ENCODE data around the gene MAML3.

The MAML3 gene

DNA sequence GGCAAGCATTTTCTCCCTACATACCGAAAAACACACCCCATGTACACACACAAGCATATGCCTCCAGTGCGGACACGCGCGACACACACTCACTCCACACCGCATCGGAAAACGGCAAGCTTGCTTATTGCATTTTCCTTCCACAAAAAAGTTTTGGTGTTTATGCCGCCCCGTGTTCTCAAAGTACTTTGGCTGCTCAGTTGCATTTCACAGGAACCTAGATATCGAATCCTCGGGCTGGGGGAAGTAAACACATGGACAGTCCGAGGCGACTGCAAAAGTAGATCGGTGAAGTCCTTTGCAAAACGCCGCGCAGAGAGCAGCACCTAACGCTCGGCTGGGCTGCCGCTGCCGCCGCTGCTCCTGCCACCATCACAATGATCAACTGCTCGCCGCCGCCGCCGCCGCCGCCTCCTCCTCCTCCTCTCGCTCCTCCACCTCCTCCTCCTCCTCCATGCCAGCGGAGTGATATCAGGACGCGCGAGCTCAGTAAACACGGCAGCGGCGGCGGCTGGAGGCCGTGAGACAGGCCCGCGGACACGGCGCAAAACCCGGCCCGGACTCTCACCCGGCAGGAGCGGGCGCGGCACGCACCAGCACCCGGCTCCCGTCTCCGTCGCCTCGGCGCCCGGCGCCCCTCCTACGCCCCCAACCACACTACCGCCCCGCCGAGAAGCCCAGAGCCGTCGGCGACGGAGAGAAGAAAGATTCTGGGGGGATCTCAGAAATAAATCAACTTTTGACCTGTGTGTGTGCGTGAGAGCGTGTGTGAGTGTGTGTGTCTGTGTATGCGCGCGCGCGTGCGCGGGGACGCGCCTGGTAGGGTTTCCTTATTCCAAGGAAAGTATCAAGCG, at the start of gene MAML3:
TSS of gene MAML3 (minus strand) at position 467 of the 854 bp plus-strand sequence. CDS start 857 bp downstream, outside the sequence.
- DNase-seq = peak; percentile 84 to 88

DNA sequence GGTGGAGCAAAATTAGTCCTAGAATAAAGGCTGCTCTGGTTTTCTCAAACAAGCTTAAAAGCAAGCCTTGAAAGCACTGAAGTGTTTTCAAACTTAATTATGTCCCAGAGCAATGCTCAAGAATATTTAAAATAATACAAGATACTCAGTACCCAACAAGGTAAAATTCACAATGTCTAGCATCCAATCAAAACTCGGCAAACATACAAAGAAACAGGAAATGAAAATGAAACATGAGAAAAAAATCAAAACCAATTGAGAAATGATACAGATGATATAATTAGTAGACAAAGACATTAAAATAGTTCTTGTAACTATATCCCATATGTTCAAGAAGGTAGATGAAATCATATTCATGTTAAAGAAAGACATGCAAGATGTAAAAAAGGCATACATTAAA, 45.0 kb upstream of the MAML3 start:
- no peak for DNase-seq

DNA sequence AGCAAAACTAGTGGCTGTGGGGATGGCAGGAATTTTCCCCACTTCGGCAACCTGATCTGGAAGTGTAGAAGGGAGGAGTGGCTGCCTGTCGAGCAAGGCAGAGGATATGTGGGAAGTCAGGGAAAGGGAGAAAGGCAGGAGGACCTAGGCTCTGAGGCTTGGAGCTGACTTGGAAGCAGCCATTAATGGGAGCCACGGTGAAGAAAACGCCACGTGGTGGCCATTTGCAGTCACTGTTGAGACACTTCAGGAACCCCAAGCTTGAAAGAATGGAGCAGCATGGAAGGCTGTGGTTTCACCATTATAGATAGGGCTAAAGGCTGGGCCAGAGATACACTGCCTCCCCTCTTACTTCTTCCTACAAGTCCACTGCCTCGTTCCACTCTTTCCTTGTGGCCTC, 41.8 kb upstream of the MAML3 start:
- DNase-seq = no peak

DNA sequence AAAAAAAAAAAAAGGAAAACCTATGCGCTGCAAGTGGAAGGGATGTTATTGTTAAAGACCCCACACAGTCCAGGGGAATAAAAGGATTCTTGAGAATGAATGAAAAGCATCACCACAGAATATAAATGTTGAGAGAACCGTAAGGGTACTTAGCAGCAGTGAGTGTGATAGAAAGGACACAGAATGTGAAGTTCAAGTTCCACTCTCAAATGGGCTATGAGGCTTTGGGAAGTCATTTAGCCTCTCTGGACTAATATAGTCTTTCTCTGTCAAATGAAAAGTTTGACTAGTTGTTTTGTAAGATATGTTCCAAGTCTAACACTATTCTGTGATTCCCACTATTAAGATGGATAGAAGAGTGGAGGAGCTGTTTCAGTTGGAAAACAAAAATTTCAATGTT, 35.8 kb upstream of the MAML3 start:
- no peak for DNase-seq

DNA sequence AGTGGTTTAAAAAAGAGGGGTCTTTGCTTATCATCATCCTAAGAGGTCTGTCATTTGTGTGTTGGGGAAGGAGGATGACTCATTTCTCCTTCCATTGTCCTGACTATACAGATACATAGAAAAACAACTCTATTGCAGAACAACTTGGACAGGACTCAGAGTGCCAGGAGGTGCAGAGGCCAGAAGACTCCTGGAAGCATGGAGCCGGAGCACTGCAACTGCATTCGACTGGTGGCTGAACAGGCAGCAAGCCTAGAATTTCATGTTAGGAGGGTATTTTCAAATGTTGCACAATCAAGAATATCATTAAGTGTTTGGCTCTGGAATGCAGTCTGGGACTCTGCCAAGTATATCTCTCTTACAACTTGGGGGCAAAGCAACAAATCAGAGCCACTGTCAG, 35.0 kb upstream of the MAML3 start:
- no peak for DNase-seq

DNA sequence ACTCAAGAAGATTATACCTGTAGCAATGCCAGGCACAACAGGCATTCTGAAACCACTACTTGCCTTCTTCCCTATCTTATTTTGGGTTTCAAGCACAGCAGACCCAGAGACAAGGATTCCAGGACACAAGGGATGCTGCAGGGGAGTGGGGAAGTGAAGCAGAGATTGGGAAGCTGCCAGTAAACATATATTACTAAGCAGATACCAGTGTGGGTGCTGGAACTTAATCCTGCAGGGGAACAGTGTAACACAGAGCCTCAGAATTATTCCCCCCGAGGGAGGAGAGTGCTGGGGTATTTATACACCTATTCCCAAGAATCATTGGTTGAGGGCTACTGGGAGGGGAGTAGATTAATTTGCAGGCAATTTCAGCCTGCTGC, 33.3 kb upstream of the MAML3 start:
- no peak for DNase-seq

DNA sequence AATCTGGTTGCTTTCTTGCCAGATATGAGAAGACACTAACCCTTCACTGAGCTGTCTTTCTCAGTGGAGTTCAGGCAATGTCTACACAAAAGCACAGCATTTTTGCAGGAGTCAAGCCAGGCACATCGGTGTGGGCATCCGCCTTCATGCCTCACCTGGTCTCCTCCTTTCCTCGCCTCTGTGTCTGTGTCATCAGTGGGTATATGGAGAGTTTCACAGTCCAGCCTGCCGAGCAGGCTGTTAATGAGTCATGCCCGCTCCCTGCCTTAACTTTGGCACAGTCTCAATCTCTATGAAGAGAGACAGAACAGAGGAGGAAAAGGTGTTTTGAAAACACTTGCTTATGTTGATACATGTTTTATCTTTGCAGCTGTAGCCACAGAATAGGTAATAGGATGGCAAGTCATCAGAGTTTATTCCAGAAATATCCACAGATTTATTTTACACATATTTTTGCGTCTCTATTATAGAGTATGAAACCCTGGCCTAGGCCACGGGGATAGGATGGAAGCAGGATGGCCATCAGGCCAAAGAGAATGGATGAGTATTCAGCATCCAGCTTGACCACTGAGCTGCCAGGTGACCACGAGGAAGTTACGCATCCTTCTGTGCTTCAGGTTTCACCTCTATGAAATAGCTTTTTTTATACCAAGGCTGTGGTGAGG, 32.8 kb upstream of the MAML3 start:
- no peak for DNase-seq

DNA sequence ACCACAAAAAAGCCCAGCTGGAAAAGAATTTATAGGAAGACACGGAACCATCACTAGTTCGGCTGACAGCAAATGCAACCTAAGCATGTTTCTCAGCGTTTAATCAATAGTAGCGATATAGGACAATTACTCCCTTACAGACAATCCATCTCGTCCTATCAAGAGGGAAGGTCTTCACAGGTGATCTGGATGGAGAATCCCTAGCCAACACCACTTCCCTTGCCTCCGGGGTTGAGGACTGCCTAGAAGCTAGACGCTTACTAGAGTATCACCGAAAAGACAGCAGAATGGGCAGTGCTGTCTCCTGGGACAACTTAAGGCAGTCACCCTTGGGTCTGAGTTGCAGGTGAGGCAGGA, 32.1 kb upstream of the MAML3 start:
- DNase-seq = no peak

DNA sequence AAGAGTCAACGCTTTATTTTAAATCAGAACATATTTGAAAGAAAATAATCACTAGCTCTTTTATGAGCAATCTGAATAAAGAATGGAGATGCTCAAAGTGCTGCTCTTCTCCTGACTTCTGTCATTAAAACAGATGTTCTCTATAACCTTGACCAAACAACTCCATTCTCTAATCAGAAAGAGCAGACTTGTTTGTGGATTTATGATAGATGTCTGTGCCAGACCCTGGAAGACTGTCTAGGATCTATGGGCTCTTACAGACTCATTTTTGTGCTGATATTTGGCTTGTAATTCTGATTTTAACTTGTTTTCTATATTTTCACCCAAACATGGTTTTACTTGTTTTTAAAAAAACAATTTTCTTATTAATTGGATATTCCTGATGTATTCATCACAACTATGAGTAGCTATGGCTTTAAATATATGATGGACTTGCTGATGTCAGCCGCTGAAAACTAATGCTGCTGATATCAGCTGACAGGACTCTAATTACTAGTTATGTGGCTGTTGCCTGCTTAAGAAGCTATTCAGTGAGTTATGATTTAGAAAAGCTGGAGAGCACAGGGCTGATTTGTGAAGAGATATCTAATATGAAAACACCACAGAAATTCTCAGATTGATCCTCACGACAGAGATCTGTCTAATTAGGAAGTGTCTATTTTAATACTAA, 31.6 kb upstream of the MAML3 start:
- DNase-seq = no peak

DNA sequence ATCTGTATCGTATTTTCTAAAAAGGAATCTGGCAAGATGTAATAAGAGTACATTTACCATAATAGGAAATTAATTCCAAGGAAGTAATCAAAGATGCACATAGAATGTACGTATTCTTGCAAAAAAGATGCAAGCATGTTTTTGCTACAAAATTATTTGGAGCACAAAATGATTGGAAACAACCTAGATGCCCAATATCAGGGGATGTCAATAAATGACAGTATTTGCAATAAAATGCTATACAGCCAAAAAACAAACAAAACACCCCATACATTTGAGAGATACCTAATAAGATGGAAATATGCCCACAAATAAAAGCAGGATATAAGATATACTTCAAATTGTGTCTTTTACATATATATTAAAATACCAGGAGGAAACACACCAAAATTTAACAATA, 29.3 kb upstream of the MAML3 start:
- DNase-seq = no peak

DNA sequence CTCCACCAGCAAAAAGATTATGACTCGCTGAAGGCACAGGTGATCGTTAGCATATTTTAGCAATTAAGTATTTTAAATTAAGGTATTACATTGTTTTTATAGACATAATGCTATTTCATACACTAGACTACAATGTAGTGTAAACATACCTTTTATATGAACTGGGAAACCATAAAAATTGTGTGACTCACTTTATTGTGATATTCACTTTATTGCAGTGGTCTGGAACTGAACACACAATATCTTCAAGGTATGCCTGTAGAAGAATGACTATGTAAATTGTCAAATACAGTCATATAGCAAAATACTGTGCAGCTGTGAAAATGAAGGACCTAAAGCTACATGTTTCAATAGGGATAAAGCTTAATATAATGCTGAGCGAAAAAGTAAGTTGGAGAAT, 26.6 kb upstream of the MAML3 start:
- no peak for DNase-seq

DNA sequence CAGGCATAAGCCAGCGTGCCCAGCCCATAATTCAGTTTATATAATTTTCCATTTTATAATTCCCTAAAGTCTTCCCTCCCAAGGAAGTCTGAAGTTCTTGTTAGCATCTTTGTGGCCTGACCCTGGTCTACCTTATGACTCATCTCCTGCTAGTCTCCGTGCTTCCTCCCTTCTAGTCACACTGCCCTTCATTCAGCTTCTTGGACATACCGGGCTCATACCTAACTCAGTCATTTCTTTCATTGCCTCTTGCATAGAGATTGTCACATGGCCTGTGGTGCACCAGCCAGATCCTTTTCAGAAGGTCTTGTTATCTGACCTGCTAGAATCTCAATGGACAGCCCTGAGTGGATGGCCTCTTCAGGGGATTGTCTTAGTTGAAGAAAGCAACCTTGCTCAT, 22.8 kb upstream of the MAML3 start:
- no peak for DNase-seq

DNA sequence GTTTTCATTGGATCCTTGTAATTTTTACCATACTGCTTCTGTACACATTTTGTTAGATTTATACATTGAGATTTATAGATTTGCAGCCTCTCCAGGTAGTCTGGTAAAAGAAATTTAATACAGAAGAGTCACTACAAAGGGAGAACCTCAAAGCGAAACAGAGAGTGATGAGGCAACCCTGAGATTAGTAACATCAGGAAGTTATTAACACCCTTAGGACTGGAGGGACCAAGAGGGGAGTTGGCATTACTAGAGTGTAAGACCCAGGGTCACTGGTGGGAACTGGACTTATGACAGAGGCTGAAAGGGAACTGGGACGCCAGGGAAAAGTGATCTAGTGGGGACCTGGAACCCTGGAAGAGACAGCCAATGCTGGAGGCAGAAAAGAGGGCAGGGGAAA, 20.6 kb upstream of the MAML3 start:
- DNase-seq = no peak

DNA sequence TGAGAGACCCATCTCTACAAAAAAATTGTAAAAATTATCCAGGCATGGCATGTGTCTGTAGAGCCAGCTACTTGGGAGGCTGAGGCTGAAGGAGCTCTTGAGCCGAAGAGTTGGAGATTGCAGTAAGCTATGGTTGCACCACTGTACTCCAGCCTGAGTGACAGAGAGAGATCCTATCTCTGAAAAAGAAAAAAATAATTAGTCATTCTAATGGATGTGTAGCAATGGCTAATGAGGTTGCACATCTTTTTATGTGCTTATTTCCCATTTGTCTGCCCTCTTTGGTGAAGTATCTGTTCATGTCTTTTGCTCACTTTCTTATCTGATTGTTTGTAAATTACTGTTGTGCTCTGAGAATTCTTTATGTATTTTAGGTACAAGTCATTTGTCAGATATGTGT, 19.0 kb upstream of the MAML3 start:
- DNase-seq = no peak

DNA sequence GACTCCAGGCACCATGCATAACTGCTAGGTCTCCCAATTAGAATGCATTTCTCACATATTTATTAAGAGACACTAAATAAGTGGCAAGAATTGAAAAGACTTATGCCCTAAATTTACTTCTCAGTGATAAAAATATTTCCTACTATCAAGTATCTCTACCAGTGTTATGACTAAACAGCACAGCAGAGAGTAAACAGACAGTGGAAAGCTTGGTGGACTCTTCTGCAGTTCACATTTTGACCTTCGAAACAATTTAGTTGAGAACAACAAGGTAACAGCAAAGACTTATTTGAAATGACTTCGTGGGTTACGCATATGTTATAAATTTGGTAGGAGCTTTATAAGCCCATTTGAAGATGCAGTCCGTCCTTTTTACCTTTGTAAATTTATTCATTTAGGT, 16.3 kb upstream of the MAML3 start:
- DNase-seq = no peak

DNA sequence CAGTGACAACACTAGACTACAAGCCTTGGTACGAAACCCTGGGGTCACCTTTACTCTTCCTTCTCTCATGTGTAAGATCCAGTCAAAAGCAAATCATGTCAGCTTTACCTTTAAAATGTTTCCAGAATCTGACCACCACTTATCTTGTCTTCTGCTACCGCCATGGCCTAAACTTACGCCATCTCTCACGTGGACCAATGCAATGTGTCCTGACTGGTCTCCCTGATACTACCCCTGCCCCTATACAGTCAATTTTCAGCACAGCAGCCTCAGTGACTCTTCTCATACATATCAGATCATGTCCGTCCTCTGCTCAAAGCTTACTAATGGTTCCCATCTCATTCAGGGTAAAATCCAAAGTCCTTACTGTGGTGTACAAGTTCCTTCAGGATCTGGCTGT, 15.0 kb upstream of the MAML3 start:
- no peak for DNase-seq

DNA sequence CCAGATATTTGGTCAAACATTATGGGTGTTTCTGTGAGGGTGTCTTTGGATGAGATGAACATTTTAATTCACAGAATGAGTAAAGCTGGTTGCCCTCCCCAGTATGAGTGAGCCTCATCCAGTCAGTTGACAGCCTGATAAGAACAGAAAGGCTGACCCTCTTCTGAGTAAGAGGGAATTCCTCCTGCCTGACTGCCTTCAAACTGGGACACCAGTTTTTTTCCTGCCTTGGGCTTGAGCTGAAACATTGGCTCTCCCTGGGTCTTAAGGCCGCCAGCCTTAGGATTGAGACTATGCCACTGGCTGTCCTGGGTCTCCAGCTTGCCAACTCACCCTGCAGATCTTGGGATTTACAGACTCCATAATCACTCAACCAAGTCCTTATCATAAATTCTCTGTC, 14.5 kb upstream of the MAML3 start:
- DNase-seq = no peak

DNA sequence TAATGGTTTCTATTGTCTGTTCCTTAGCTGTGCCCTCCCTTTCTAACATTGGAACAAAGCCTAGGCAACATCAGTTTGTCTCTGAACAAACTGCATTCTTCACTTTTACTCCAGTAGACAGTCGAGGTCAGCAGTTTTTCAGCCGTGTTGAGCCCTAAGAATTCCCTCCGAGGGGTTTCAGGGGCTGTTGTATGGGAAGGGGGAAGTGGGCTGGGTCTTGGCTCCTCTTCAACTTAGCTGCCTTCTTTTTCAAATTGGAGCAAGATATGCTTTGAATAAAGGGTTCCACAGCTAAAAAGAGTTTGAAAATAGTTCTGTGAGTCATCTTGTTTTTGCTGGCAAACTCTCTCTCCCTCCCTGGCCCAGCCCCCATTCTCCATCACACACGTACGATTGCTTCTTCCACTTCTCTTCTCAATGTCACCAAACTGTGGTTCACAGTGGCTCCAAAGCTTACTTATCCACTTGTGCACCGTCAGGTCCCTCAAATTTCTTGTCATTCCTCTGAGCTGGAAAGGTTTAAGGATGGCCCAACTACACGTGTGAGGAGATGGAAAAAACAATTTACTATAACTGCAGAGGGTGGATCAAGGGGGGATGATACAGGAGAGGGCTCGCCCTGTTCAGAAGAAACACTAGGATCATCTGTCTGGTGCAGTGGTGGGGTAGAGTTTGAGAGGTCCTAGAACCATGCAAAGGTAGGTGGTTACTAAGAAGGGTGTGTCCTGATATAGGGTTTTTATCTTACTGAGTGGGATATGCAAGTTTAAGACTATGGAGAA, 9.2 kb upstream of the MAML3 start:
- no peak for DNase-seq

DNA sequence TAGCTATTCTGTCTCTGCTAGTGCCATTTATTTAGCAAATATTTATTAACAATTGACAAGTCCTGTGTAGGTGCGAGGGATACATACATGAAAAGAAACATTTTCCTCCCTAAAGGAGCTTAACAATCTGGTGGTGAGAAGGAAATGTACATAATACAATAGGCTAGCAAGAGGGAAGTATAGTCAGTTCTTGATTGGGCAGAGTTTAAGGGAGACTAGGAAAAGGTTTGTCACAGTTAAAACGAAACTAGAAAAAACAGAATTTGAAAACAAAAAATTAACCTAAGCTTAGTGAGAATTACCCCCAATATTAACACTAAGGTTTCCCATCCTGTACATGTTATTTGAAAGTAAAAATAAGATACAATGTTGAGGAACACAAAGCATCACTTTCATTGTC, 8.6 kb upstream of the MAML3 start:
- no peak for DNase-seq

DNA sequence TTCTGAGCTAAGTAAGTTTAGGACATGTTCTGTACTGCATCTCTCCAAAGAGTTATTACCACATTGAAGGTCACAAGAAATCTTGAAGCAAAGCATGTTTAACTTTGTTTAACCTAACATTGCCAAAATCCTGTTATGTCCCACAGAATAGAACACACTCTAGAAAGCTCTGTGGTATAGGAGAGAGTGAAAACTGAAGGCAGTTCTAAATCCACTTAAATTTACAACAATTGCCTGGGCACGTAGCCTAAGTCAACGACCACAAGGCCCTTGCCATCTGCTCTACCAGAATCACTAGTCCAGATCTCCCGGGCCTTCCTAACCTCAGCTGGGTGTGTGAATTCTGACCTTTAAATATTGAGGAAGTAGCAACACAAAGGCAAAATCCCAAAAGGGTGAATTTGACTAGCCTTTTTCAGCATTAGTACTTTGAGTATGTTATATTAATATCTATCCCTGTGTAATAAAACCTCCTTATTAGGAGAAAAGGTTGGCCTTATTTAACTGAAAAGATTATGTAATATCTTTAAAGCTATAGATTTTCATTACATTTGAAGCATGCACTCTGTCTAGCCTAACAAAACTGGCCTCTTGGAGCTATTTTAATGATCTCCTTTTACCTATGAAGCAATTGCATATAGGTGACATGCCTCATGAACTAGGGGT, 4.5 kb upstream of the MAML3 start:
- DNase-seq = no peak

DNA sequence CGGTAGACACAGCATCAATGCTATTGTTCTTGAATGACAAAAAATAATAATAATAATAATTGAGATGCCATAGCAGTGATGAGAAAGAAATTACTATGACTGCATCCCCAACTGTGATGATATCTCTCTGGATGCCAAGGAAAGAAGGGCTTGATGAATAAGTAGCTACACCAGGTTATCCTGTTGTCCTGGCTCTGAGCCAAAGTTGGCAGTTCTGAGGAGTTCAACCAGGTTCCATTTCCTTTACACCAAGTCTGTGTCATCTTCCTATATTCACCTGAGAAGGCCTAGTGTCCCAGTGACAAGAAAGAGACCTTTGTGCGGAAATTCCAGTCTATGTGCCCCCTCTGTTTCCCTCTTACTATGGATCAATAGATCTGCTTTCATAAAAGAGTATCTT, 3.4 kb upstream of the MAML3 start:
- DNase-seq = no peak

DNA sequence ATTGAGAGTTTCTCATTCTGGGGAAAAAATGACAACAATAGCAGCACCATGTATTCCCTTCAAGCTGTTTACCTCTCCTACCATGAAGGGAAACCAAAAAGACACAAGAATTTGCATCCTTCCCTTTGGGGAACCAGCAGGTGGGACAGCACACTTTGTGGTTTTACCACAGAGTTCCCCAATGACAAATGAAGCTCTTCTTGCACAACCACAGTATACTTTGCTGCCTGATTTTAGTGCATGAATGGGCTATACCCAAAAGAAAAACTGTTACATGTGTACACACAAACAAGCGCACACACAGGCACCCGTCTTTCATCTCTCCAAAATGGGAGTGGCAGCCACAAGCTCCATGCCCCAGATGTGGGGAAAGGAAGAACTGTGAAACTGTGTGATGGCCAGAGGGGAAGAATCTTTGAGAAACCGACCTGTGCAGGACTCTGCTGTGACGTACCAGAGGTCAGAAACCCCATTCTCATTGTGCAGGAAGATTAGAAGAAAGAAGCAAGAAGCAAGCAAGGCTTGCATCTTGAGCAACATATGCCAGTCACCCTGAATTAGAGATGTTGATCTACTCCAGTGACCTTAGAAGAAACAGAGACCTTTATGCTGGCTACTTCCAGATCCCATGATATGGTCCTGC, 2.7 kb upstream of the MAML3 start:
- peak; percentile 10 to 18 for DNase-seq

DNA sequence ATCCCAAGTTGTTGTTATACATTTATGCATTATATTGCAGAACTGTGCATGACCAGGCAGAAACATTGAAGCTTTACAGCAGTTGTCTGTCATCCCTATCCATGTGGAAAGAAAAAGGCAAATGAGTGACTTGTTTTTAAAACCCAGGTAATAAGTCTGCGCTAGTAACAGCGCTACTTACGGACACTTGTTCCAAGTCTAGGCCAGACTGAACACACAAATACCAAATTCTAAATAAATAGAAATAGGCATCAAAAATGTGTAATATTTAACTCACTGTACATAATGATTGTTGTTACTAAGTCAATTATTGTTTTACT, 548 bp upstream of the MAML3 start:
- no peak for DNase-seq
